HCT116 (cell line): ENCODE measurements around the gene HIP1. TPM values are rescaled to one million over a fixed set of nuclear protein-coding genes. Genes with fewer than 3 reads are reported as not detected.

Experiments
- ATAC-seq: fragments of 200-7000 bp; cut with Tn5 transposase; 2 replicates; pipeline ENCODE4 v1.9.1; 2020; ENCODE audit warnings: mild to moderate bottlenecking, moderate library complexity
- BruUV-seq: library from RNA; stranded (reverse); fragments of 400-500 nt; replicated peaks from 2 replicates; lab custom pipeline; 2021; lab: Mats Ljungman, UMichigan
- CTCF ChIA-PET: fragments of 300-600 bp; sonication (Branson Sonifier 250); formaldehyde crosslinking; loops from one replicate; lab custom pipeline; 2021; ENCODE audit warnings: antibody characterized with exemption; lab: Charles Lee
- POLR2A ChIA-PET: fragments of 300-600, 350-600 bp; sonication (Branson Sonifier 250); formaldehyde crosslinking; loops from one replicate; lab custom pipeline; 2021; ENCODE audit warnings: antibody characterized with exemption; lab: Charles Lee
- RAD21 ChIA-PET, 2 experiments: fragments of 300-600 bp; sonication (Branson Sonifier 250); formaldehyde crosslinking; loops; one replicate each; lab custom pipeline; 2023; ENCODE audit warnings: low total read pairs in 2 of 2; ENCODE audit not compliant: uncharacterized antibody in 2 of 2, unreplicated experiment in 2 of 2, low non-redundant PET in 1 of 2; lab: Charles Lee
- DNase-seq: peaks from one replicate; pipeline ENCODE4 v3.0.0-alpha.2; 2010; ENCODE audit warnings: low read depth, low spot score
- H2AFZ ChIP-seq: fragments of 200-600 bp; shearing (Covaris generic), sonication (generic); 2 replicates; pipeline ENCODE4 v1.6.1; 2017; ENCODE audit warnings: low read depth, mixed run types, mixed read lengths, antibody characterized with exemption, low read length; ENCODE audit not compliant: poor library complexity, severe bottlenecking
- H3K27ac ChIP-seq: 2 replicates; pipeline ENCODE4 v1.5.1; 2012; ENCODE audit warnings: low read depth, low read length
- H3K27me3 ChIP-seq: fragments of 200-600 bp; sonication (generic); 2 replicates; pipeline ENCODE4 v1.6.1; 2016; ENCODE audit warnings: mixed run types, low read length, mixed read lengths; ENCODE audit not compliant: insufficient read depth
- H3K36me3 ChIP-seq, 2 experiments: fragments of 200-500 bp in 1 of 2; fragments of 200-600 bp in 1 of 2; sonication (Bioruptor generic) in 1 of 2; sonication (generic) in 1 of 2; 2 replicates each; pipeline versions ENCODE4 v1.5.1 to v1.6.1; 2014 to 2016; ENCODE audit warnings: low read length in 2 of 2, inconsistent platforms in 1 of 2, mixed read lengths in 1 of 2, mixed run types in 1 of 2; ENCODE audit not compliant: insufficient read depth in 2 of 2, control insufficient read depth in 1 of 2
- H3K4me1 ChIP-seq, 2 experiments: fragments of 200-600 bp in 1 of 2; sonication (generic) in 1 of 2; 2 replicates each; pipeline versions ENCODE4 v1.5.1 to v1.6.1; 2012 to 2017; ENCODE audit warnings: low read length in 2 of 2, inconsistent platforms in 1 of 2, mild to moderate bottlenecking in 1 of 2, mixed read lengths in 1 of 2, mixed run types in 1 of 2, moderate library complexity in 1 of 2; ENCODE audit not compliant: insufficient read depth in 2 of 2, control insufficient read depth in 1 of 2
- H3K4me2 ChIP-seq: fragments of 200-600 bp; sonication (generic); 2 replicates; pipeline ENCODE4 v1.6.1; 2017; ENCODE audit warnings: mixed run types, low read length, mixed read lengths
- H3K4me3 ChIP-seq, 2 experiments: fragments of 200-600 bp in 1 of 2; sonication (generic) in 1 of 2; replicated peaks in 1 of 2; 2 replicates each; pipeline ENCODE4 v1.5.1; 2011 to 2016; ENCODE audit warnings: low read length in 2 of 2, control low read depth in 1 of 2, low read depth in 1 of 2, mild to moderate bottlenecking in 1 of 2, mixed read lengths in 1 of 2, mixed run types in 1 of 2
- H3K79me2 ChIP-seq: fragments of 200-600 bp; sonication (generic); 2 replicates; pipeline ENCODE4 v1.6.1; 2017; ENCODE audit warnings: mild to moderate bottlenecking, mixed run types, low read length, moderate library complexity, mixed read lengths; ENCODE audit not compliant: insufficient read depth
- H3K9ac ChIP-seq: fragments of 200-600 bp; sonication (generic); 2 replicates; pipeline ENCODE4 v1.6.1; 2016; ENCODE audit warnings: low read length, mixed read lengths
- H3K9me2 ChIP-seq: fragments of 200-600 bp; sonication (generic), shearing (Covaris generic); 2 replicates; pipeline ENCODE4 v1.6.1; 2017; ENCODE audit warnings: mixed run types, mild to moderate bottlenecking, moderate library complexity; ENCODE audit not compliant: insufficient read depth
- H3K9me3 ChIP-seq, 2 experiments: fragments of 200-500 bp in 1 of 2; fragments of 200-600 bp in 1 of 2; sonication (Bioruptor generic) in 1 of 2; sonication (generic) in 1 of 2; 2 replicates each; pipeline ENCODE4 v1.6.1; 2014 to 2017; ENCODE audit warnings: low read length in 2 of 2, mixed read lengths in 2 of 2, inconsistent platforms in 1 of 2, low read depth in 1 of 2, mild to moderate bottlenecking in 1 of 2, mixed run types in 1 of 2, moderate library complexity in 1 of 2; ENCODE audit not compliant: control insufficient read depth in 1 of 2, insufficient read depth in 1 of 2
- H4K20me1 ChIP-seq: fragments of 200-600 bp; sonication (generic), shearing (Covaris generic); 2 replicates; pipeline ENCODE4 v1.6.1; 2017; ENCODE audit warnings: mixed run types, mild to moderate bottlenecking, moderate library complexity; ENCODE audit not compliant: insufficient read depth
- ATF3 ChIP-seq: IDR thresholded peaks from 2 replicates; pipeline ENCODE4 v1.6.1; 2012
- CTCF ChIP-seq, 3 experiments: fragments of 200-600 bp in 1 of 3; sonication (generic) in 1 of 3; IDR thresholded peaks in 2 of 3; conservative IDR thresholded peaks in 1 of 3; 2 replicates each; pipeline ENCODE4 v1.5.1; 2012 to 2017; ENCODE audit warnings: low read depth in 2 of 3, low read length in 2 of 3, antibody characterized with exemption in 1 of 3, borderline replicate concordance in 1 of 3, control low read depth in 1 of 3, mild to moderate bottlenecking in 1 of 3, mixed read lengths in 1 of 3, mixed run types in 1 of 3, moderate library complexity in 1 of 3; ENCODE audit not compliant: insufficient read depth in 1 of 3
- FOSL1 ChIP-seq: IDR thresholded peaks from 2 replicates; pipeline ENCODE4 v1.6.1; 2012; ENCODE audit warnings: low read depth
- MAX ChIP-seq: IDR thresholded peaks from 2 replicates; pipeline ENCODE4 v1.6.1; 2012
- POLR2A ChIP-seq: IDR thresholded peaks from 2 replicates; pipeline ENCODE4 v1.7.0; 2011; ENCODE audit warnings: borderline replicate concordance; ENCODE audit not compliant: insufficient read depth, insufficient read length; ENCODE audit errors: extremely low read depth
- REST ChIP-seq: IDR thresholded peaks from 2 replicates; pipeline ENCODE4 v1.6.1; 2012; ENCODE audit warnings: low read depth
- SRF ChIP-seq: IDR thresholded peaks from 2 replicates; pipeline ENCODE4 v1.6.1; 2012; ENCODE audit warnings: low read depth
- TCF7L2 ChIP-seq: IDR thresholded peaks from 2 replicates; pipeline ENCODE4 v1.7.0; 2011; ENCODE audit warnings: borderline replicate concordance, inconsistent platforms; ENCODE audit not compliant: insufficient read depth, insufficient read length; ENCODE audit errors: extremely low read depth
- YY1 ChIP-seq: IDR thresholded peaks from 2 replicates; pipeline ENCODE4 v1.6.1; 2011; ENCODE audit warnings: low read length, low read depth, moderate library complexity, mild to moderate bottlenecking; ENCODE audit not compliant: insufficient replicate concordance; ENCODE audit errors: extremely low read depth
- ZFX ChIP-seq: fragments of 450-650 bp; IDR thresholded peaks from 2 replicates; pipeline ENCODE4 v1.6.1; 2017
- intact Hi-C: fragments of 100-400 bp; cut with micrococcal nuclease; formaldehyde crosslinking; loops from 2 replicates; pipeline ENCODE4 v1.10.0; 2022
- total RNA-seq: library from RNA; stranded (reverse); gene quantifications from one replicate; pipeline ENCODE4 v1.2.1, GENCODE V29; 2021; ENCODE audit not compliant: unreplicated experiment

HIP1 gene
- total RNA-seq, 1 experiment from 2014 or later: 22.1 TPM

GRCh38 chr7:75712517-75713361, 26.0 kb downstream of the HIP1 start (continued):
- TF ChIP-seq CTCF (IDR thresholded peaks at IDR 0.05 in 2 of 3, conservative IDR thresholded peaks at IDR 0.05 in 1 of 3; ENCODE audit: borderline replicate concordance in 1 of 3, insufficient read depth in 1 of 3, low read depth in 2 of 3, low read length in 2 of 3): no peak

GRCh38 chr7:75711656-75712514, 26.9 kb downstream of the HIP1 start:
- no peak for ATAC-seq
- peaks cover 3 to 4% of the 10 kb centered on the region in 2 experiments; a peak in 3 of 4 replicates for H3K4me1 ChIP-seq

More at GRCh38 chr7:75711656-75712514, 26.9 kb downstream of the HIP1 start:
- no peaks in the 10 kb centered on the region for H3K36me3 ChIP-seq
- no peak overlapping the region for H2AFZ ChIP-seq
- intact Hi-C loops: no loop called here
- H3K9ac ChIP-seq: no peak overlapping the region
- no peak for DNase-seq
- peaks cover 11 to 18% of the 10 kb centered on the region in 2 experiments; a peak in 3 of 4 replicates for H3K9me3 ChIP-seq
- H3K27me3 ChIP-seq: no peaks in the 10 kb centered on the region
- H3K79me2 ChIP-seq: no peaks in the 10 kb centered on the region
- RAD21 ChIA-PET: no interaction called here
- POLR2A ChIA-PET: no interaction called here
- H3K4me2 ChIP-seq: no peak overlapping the region
- BruUV-seq: no TSS peak
- H3K4me3 ChIP-seq: no peak overlapping the region
- TF ChIP-seq ATF3 (no peak), FOSL1 (no peak), POLR2A (no peak), MAX (no peak), ZFX (no peak), YY1 (no peak), REST (no peak), CTCF (IDR thresholded peaks at IDR 0.05 in 2 of 3, conservative IDR thresholded peaks at IDR 0.05 in 1 of 3; ENCODE audit: borderline replicate concordance in 1 of 3, insufficient read depth in 1 of 3, low read depth in 2 of 3, low read length in 2 of 3) (no peak), TCF7L2 (no peak), SRF (no peak)
- H3K9me2 ChIP-seq: no peaks in the 10 kb centered on the region
- no peaks in the 10 kb centered on the region for H4K20me1 ChIP-seq
- no peak overlapping the region for H3K27ac ChIP-seq
- CTCF ChIA-PET: no interaction called here
